HCT116 (cell line): Measurements from ENCODE around the gene KBTBD3. TPM values are rescaled to one million over a fixed set of nuclear protein-coding genes. Genes with fewer than 3 reads are reported as not detected.

Experiments
- ATAC-seq: fragments of 200-7000 bp; cut with Tn5 transposase; 2 replicates; pipeline ENCODE4 v1.9.1; 2020; ENCODE audit warnings: mild to moderate bottlenecking, moderate library complexity
- BruUV-seq: library from RNA; stranded (reverse); fragments of 400-500 nt; replicated peaks from 2 replicates; lab custom pipeline; 2021; lab: Mats Ljungman, UMichigan
- CTCF ChIA-PET: fragments of 300-600 bp; sonication (Branson Sonifier 250); formaldehyde crosslinking; loops from one replicate; lab custom pipeline; 2021; ENCODE audit warnings: antibody characterized with exemption; lab: Charles Lee
- POLR2A ChIA-PET: fragments of 300-600, 350-600 bp; sonication (Branson Sonifier 250); formaldehyde crosslinking; loops from one replicate; lab custom pipeline; 2021; ENCODE audit warnings: antibody characterized with exemption; lab: Charles Lee
- RAD21 ChIA-PET, 2 experiments: fragments of 300-600 bp; sonication (Branson Sonifier 250); formaldehyde crosslinking; loops; one replicate each; lab custom pipeline; 2023; ENCODE audit warnings: low total read pairs in 2 of 2; ENCODE audit not compliant: uncharacterized antibody in 2 of 2, unreplicated experiment in 2 of 2, low non-redundant PET in 1 of 2; lab: Charles Lee
- DNase-seq: peaks from one replicate; pipeline ENCODE4 v3.0.0-alpha.2; 2010; ENCODE audit warnings: low read depth, low spot score
- H2AFZ ChIP-seq: fragments of 200-600 bp; shearing (Covaris generic), sonication (generic); 2 replicates; pipeline ENCODE4 v1.6.1; 2017; ENCODE audit warnings: low read depth, mixed run types, mixed read lengths, antibody characterized with exemption, low read length; ENCODE audit not compliant: poor library complexity, severe bottlenecking
- H3K27ac ChIP-seq: 2 replicates; pipeline ENCODE4 v1.5.1; 2012; ENCODE audit warnings: low read depth, low read length
- H3K27me3 ChIP-seq: fragments of 200-600 bp; sonication (generic); 2 replicates; pipeline ENCODE4 v1.6.1; 2016; ENCODE audit warnings: mixed run types, low read length, mixed read lengths; ENCODE audit not compliant: insufficient read depth
- H3K36me3 ChIP-seq, 2 experiments: fragments of 200-500 bp in 1 of 2; fragments of 200-600 bp in 1 of 2; sonication (Bioruptor generic) in 1 of 2; sonication (generic) in 1 of 2; 2 replicates each; pipeline versions ENCODE4 v1.5.1 to v1.6.1; 2014 to 2016; ENCODE audit warnings: low read length in 2 of 2, inconsistent platforms in 1 of 2, mixed read lengths in 1 of 2, mixed run types in 1 of 2; ENCODE audit not compliant: insufficient read depth in 2 of 2, control insufficient read depth in 1 of 2
- H3K4me1 ChIP-seq, 2 experiments: fragments of 200-600 bp in 1 of 2; sonication (generic) in 1 of 2; 2 replicates each; pipeline versions ENCODE4 v1.5.1 to v1.6.1; 2012 to 2017; ENCODE audit warnings: low read length in 2 of 2, inconsistent platforms in 1 of 2, mild to moderate bottlenecking in 1 of 2, mixed read lengths in 1 of 2, mixed run types in 1 of 2, moderate library complexity in 1 of 2; ENCODE audit not compliant: insufficient read depth in 2 of 2, control insufficient read depth in 1 of 2
- H3K4me2 ChIP-seq: fragments of 200-600 bp; sonication (generic); 2 replicates; pipeline ENCODE4 v1.6.1; 2017; ENCODE audit warnings: mixed run types, low read length, mixed read lengths
- H3K4me3 ChIP-seq, 2 experiments: fragments of 200-600 bp in 1 of 2; sonication (generic) in 1 of 2; replicated peaks in 1 of 2; 2 replicates each; pipeline ENCODE4 v1.5.1; 2011 to 2016; ENCODE audit warnings: low read length in 2 of 2, control low read depth in 1 of 2, low read depth in 1 of 2, mild to moderate bottlenecking in 1 of 2, mixed read lengths in 1 of 2, mixed run types in 1 of 2
- H3K79me2 ChIP-seq: fragments of 200-600 bp; sonication (generic); 2 replicates; pipeline ENCODE4 v1.6.1; 2017; ENCODE audit warnings: mild to moderate bottlenecking, mixed run types, low read length, moderate library complexity, mixed read lengths; ENCODE audit not compliant: insufficient read depth
- H3K9ac ChIP-seq: fragments of 200-600 bp; sonication (generic); 2 replicates; pipeline ENCODE4 v1.6.1; 2016; ENCODE audit warnings: low read length, mixed read lengths
- H3K9me2 ChIP-seq: fragments of 200-600 bp; sonication (generic), shearing (Covaris generic); 2 replicates; pipeline ENCODE4 v1.6.1; 2017; ENCODE audit warnings: mixed run types, mild to moderate bottlenecking, moderate library complexity; ENCODE audit not compliant: insufficient read depth
- H3K9me3 ChIP-seq, 2 experiments: fragments of 200-500 bp in 1 of 2; fragments of 200-600 bp in 1 of 2; sonication (Bioruptor generic) in 1 of 2; sonication (generic) in 1 of 2; 2 replicates each; pipeline ENCODE4 v1.6.1; 2014 to 2017; ENCODE audit warnings: low read length in 2 of 2, mixed read lengths in 2 of 2, inconsistent platforms in 1 of 2, low read depth in 1 of 2, mild to moderate bottlenecking in 1 of 2, mixed run types in 1 of 2, moderate library complexity in 1 of 2; ENCODE audit not compliant: control insufficient read depth in 1 of 2, insufficient read depth in 1 of 2
- H4K20me1 ChIP-seq: fragments of 200-600 bp; sonication (generic), shearing (Covaris generic); 2 replicates; pipeline ENCODE4 v1.6.1; 2017; ENCODE audit warnings: mixed run types, mild to moderate bottlenecking, moderate library complexity; ENCODE audit not compliant: insufficient read depth
- ATF3 ChIP-seq: IDR thresholded peaks from 2 replicates; pipeline ENCODE4 v1.6.1; 2012
- CBX3 ChIP-seq: IDR thresholded peaks from 2 replicates; pipeline ENCODE4 v1.6.1; 2012; ENCODE audit warnings: low read depth
- CEBPB ChIP-seq: IDR thresholded peaks from 2 replicates; pipeline ENCODE4 v1.6.1; 2012; ENCODE audit warnings: low read depth
- CTCF ChIP-seq, 3 experiments: fragments of 200-600 bp in 1 of 3; sonication (generic) in 1 of 3; IDR thresholded peaks in 2 of 3; conservative IDR thresholded peaks in 1 of 3; 2 replicates each; pipeline ENCODE4 v1.5.1; 2012 to 2017; ENCODE audit warnings: low read depth in 2 of 3, low read length in 2 of 3, antibody characterized with exemption in 1 of 3, borderline replicate concordance in 1 of 3, control low read depth in 1 of 3, mild to moderate bottlenecking in 1 of 3, mixed read lengths in 1 of 3, mixed run types in 1 of 3, moderate library complexity in 1 of 3; ENCODE audit not compliant: insufficient read depth in 1 of 3
- EGR1 ChIP-seq: IDR thresholded peaks from 2 replicates; pipeline ENCODE4 v1.6.1; 2012; ENCODE audit warnings: low read depth
- EZH2 ChIP-seq: fragments of 200-600 bp; sonication (generic); IDR thresholded peaks from 2 replicates; pipeline ENCODE4 v1.6.1; 2017; ENCODE audit warnings: antibody characterized with exemption, mixed run types
- EZH2phosphoT487 ChIP-seq: fragments of 200-600 bp; IDR thresholded peaks from 2 replicates; pipeline ENCODE4 v1.6.1; 2018; ENCODE audit warnings: antibody characterized with exemption, borderline replicate concordance
- JUND ChIP-seq: IDR thresholded peaks from 2 replicates; pipeline ENCODE4 v1.6.1; 2012
- MAX ChIP-seq: IDR thresholded peaks from 2 replicates; pipeline ENCODE4 v1.6.1; 2012
- POLR2AphosphoS5 ChIP-seq: IDR thresholded peaks from 2 replicates; pipeline ENCODE4 v1.6.1; 2011; ENCODE audit warnings: mild to moderate bottlenecking, low read depth, low read length, moderate library complexity
- RAD21 ChIP-seq: IDR thresholded peaks from 2 replicates; pipeline ENCODE4 v1.6.1; 2012; ENCODE audit warnings: low read depth, mild to moderate bottlenecking
- REST ChIP-seq: IDR thresholded peaks from 2 replicates; pipeline ENCODE4 v1.6.1; 2012; ENCODE audit warnings: low read depth
- SIN3A ChIP-seq: IDR thresholded peaks from 2 replicates; pipeline ENCODE4 v1.6.1; 2012; ENCODE audit warnings: low read depth
- SP1 ChIP-seq: IDR thresholded peaks from 2 replicates; pipeline ENCODE4 v1.6.1; 2012; ENCODE audit warnings: low read depth
- SRF ChIP-seq: IDR thresholded peaks from 2 replicates; pipeline ENCODE4 v1.6.1; 2012; ENCODE audit warnings: low read depth
- TCF7L2 ChIP-seq: IDR thresholded peaks from 2 replicates; pipeline ENCODE4 v1.7.0; 2011; ENCODE audit warnings: borderline replicate concordance, inconsistent platforms; ENCODE audit not compliant: insufficient read depth, insufficient read length; ENCODE audit errors: extremely low read depth
- ZBTB33 ChIP-seq: IDR thresholded peaks from 2 replicates; pipeline ENCODE4 v1.6.1; 2011; ENCODE audit warnings: mild to moderate bottlenecking, low read length, moderate library complexity; ENCODE audit not compliant: insufficient replicate concordance; ENCODE audit errors: extremely low read depth
- ZFX ChIP-seq: fragments of 450-650 bp; IDR thresholded peaks from 2 replicates; pipeline ENCODE4 v1.6.1; 2017
- ZNF274 ChIP-seq: fragments of 200-500 bp; sonication (Bioruptor generic); IDR thresholded peaks from 2 replicates; pipeline ENCODE4 v1.6.1; 2014; ENCODE audit warnings: mild to moderate bottlenecking, low read depth, low read length, inconsistent platforms
- intact Hi-C: fragments of 100-400 bp; cut with micrococcal nuclease; formaldehyde crosslinking; loops from 2 replicates; pipeline ENCODE4 v1.10.0; 2022
- total RNA-seq: library from RNA; stranded (reverse); gene quantifications from one replicate; pipeline ENCODE4 v1.2.1, GENCODE V29; 2021; ENCODE audit not compliant: unreplicated experiment

KBTBD3 gene
- total RNA-seq, 1 experiment from 2014 or later = 10.4 TPM

GRCh38 chr11:106059617-106060016, 17.5 kb downstream of the KBTBD3 start:
- intact Hi-C loops = no loop called here
- Histone ChIP-seq H3K36me3 (no peaks in the 10 kb centered on the region), H3K27ac (no peak overlapping the region), H3K27me3 (no peaks in the 10 kb centered on the region), H3K9me3 (no peaks in the 10 kb centered on the region), H3K9me2 (no peaks in the 10 kb centered on the region), H3K4me1 (no peaks in the 10 kb centered on the region), H2AFZ (no peak overlapping the region), H3K4me3 (no peak overlapping the region), H3K9ac (no peak overlapping the region), H4K20me1 (no peaks in the 10 kb centered on the region), H3K79me2 (no peaks in the 10 kb centered on the region), H3K4me2 (no peak overlapping the region)
- BruUV-seq = no TSS peak
- ChIA-PET RAD21 (no interaction called here), CTCF (interaction anchor here (0.6 kb wide), 1 partner anchor 770 kb away, joined by 3 read pairs; no protein-coding TSS in a partner anchor), POLR2A (no interaction called here)
- ATAC-seq (no peak), DNase-seq (no peak)
- TF ChIP-seq REST = no peak
- no peak for TF ChIP-seq MAX
- no peak for TF ChIP-seq SRF
- no peak for TF ChIP-seq ZNF274
- TF ChIP-seq TCF7L2 = no peak
- no peak for TF ChIP-seq EGR1
- no peak for TF ChIP-seq EZH2phosphoT487
- TF ChIP-seq RAD21 = no peak
- TF ChIP-seq ATF3 = no peak
- TF ChIP-seq EZH2 = no peak
- TF ChIP-seq ZFX = no peak
- TF ChIP-seq POLR2AphosphoS5 = no peak
- TF ChIP-seq CEBPB = no peak
- no peak for TF ChIP-seq CTCF (IDR thresholded peaks at IDR 0.05 in 2 of 3, conservative IDR thresholded peaks at IDR 0.05 in 1 of 3; ENCODE audit: borderline replicate concordance in 1 of 3, insufficient read depth in 1 of 3, low read depth in 2 of 3, low read length in 2 of 3)
- TF ChIP-seq CBX3 = no peak
- TF ChIP-seq ZBTB33 = no peak
- no peak for TF ChIP-seq SP1
- TF ChIP-seq SIN3A = no peak
- TF ChIP-seq JUND = no peak
